AG08395 (cell line): ENCODE measurements around the gene NAPA.

Source experiments
- DNase-seq: peaks from one replicate; pipeline ENCODE4 v3.0.0; 2012; ENCODE audit warnings: mixed read lengths, low spot score

The NAPA gene

GRCh38 chr19:47514869-47515588, at the start of gene NAPA:
NAPA (minus strand) TSS chr19:47515063; CDS start chr19:47514940, 123 bp downstream.
- peak; percentile 100 for DNase-seq

DNA sequence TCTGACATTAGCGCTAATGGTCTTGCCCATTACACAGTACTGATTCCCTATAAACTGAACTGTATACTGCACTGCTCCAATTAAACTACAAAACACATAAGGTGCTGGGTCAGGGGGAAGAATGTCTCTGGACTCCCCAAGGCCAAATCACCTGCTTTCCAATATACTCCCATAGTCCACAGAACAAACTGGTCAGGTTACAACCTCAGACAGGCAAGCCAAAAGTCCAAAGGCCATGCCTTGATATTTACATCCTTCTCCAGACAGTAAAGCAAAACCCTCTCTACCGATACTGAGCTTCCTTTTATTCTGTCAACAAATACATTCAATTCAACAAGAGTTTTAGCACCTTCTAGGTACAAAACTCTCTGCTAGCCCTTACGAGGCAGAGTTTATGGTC, 49.2 kb upstream of the NAPA start:
- DNase-seq = no peak

DNA sequence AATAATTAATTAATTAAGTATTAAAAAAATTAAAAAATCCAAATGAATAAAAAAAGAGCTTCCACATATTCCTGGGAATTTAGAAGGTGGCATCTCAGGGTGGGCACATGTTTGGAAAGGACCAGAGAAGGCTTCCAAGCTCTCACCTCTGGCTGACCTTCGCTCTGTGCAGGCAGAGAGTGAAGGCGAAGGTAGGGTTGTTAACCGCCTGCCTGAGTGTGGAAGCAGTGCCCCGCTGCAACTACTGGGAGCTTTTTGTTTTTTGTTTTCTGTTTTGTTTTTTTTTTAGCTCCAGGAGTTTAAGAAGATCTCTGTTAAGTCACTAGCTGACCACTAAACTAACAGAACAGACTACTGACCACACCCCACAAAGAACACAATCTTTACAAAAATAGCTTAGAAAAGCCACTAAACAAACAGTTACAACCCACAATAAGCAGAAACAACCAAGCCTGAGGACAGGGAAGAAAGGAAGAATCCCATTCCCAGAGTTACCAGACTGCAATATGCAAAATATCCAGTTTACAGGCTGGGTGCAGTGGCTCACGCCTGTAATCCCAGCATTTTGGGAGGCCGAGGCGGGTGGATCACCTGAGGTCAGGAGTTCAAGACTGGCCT, 46.7 kb upstream of the NAPA start:
- DNase-seq = no peak

DNA sequence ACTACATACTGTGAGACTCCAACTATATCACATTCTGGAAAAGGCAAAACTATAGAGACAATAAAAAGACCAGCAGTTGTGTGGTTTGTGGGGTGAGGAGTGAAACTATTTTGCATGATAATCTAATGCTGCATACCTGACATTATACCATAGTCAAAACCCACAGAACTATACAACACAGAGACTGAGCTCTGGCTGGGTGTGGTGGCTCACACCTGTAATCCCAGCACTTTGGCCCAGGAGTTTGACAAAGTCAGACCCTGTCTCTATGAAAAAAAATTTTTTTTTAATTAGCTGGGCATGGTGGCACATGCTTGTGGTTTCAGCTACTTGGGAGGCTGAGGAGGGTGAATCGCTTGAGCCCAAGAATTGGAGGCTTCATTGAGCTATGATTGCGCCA, 46.1 kb upstream of the NAPA start:
- DNase-seq = no peak

GRCh38 chr19:47550129-47550528, 35.3 kb upstream of the NAPA start:
- DNase-seq = no peak

GRCh38 chr19:47549261-47549862, 34.5 kb upstream of the NAPA start:
- no peak for DNase-seq

GRCh38 chr19:47547199-47547598, 32.3 kb upstream of the NAPA start:
- DNase-seq = no peak

GRCh38 chr19:47545061-47545948, 30.4 kb upstream of the NAPA start:
- DNase-seq = peak; percentile 18

DNA sequence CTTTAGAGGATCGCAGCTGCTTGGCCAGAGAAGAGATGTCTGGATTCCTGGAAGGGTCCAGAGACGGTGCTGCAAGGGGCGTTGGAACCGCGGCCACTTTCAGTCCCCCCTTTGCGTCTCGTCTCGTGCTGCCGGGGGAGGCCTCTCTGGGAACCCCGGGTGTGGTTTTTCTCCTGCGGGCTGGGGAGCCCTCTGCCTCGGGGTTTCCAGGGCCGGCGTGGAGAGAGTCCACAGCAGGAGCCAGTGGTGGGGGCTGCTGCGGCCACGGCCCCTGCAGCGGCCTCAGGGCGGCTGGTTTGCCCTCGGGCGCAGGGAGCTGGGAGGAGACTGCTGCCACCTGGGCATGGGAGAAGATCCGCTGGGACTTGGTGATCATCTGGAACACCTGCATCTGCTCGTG, 29.6 kb upstream of the NAPA start:
- DNase-seq = no peak

DNA sequence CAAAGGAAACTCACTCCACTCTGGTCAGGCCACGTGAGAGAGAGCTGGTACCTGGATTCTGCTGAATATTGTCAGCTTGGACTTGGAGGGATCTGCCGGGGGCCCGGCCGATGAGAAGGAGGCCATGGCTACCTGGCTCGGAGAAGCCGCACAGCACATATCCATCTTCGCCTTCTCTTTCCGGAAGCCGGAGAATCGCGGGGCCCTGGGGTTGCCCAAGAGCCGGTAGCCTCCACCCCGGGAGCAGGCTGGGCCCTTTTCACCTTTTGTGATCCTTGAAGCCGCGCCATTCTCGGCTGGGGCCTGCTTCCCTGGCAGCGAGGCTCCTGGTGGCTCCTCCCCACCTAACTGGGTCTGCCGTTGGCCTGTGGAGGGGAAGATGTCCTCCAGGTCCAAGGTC, 29.2 kb upstream of the NAPA start:
- DNase-seq = no peak

DNA sequence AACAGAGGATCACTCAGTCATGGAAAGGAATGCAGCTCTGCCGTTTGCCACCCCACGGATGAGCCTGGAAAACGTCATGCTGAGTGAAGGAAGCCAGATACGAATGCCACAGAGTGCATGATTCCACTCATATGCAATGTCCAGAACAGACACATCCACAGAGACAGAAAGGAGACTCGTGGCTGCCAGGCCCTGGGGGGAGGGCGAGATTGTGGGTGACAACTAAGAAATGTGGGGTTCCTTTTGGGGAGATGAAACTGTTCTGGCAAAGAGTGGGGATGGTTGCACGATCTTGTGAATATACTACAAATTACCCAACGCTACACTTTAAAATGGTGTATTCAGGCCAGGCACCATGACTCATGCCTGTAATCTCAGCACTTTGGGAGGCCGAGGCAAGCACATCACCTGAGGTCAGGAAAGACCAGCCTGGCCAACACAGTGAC, 27.2 kb upstream of the NAPA start:
- DNase-seq = peak; percentile 39

DNA sequence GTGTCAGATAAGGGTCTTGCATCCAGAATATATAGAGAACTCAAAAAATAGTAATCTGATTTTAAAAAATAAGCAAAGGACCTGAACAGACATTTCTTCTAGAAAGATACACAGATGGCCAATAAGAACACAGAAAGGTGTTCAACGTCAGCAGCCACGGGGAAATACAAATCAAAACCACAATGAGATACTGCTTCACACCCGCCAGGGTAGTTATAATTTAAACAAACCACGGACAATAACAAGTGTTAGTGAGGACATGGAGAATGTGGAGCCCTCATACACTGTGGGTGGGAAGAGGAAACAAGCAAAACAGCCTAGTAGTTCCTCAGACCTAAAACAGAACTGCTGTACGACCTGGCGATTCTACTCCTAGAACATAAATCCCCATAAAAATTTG, 26.7 kb upstream of the NAPA start:
- DNase-seq = no peak

GRCh38 chr19:47540748-47541147, 25.9 kb upstream of the NAPA start:
- DNase-seq = peak; percentile 49

GRCh38 chr19:47539747-47540311, 25.0 kb upstream of the NAPA start:
- no peak for DNase-seq

- no peak for DNase-seq
Measured at GRCh38 chr19:47538812-47539211, 23.9 kb upstream of the NAPA start.

GRCh38 chr19:47537493-47537892, 22.6 kb upstream of the NAPA start:
- DNase-seq = no peak

DNA sequence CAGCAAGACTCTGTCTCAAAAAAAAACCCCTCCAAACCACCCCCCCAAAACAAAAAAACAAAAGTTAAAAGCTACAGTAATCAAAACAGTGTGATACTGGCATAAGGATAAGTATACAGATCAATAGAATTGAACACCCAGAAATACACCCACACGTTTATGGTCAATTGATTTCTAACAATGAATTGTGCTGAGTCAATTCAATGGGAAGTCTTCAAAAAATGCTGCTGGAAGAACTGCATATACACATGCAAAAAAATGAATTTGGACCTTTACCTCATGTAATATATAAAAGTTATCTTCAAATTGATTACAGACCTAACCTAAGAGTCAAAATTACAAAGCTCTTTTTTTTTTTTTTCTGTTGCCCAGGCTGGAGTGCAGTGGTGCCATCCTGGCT, 19.8 kb upstream of the NAPA start:
- no peak for DNase-seq

DNA sequence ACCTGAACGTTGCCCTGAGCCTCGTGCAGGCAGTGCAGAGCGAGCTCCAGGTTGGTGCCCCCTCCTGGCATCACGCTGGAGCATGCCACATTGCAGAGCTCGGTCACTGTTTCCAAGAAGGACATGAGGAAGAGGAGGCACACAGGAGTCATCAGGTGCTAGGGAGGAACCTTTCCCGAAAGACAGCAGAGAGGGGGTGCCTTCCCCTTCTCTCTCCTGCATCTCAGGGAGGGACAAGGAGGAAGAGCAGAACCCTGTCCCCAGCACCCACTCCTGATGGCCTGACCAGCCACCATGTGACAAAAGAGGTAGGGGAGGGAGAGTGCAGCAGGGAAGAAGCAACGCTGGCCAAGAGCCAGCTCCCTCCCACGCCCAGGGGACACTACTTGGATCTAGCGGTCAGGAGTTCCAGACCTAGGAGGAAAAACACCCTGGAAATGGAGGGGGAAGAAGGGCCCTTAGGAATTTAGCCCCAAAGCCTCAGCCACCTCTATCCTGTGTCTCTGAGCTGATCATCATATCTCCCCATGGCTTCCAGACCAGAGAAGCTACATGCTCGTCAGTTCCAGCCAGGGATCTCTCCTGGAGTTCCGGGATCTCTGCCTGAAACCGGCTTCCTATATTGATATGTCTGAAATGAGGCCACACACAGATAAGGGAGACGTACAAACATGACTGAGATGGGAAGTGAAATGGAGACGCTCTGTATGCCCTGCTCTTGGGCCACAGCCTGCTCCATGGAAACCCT, 17.0 kb upstream of the NAPA start:
- DNase-seq = no peak

GRCh38 chr19:47529018-47529742, 14.3 kb upstream of the NAPA start:
- no peak for DNase-seq

GRCh38 chr19:47526798-47527197, 11.9 kb upstream of the NAPA start:
- DNase-seq = no peak

GRCh38 chr19:47523473-47523872, 8.6 kb upstream of the NAPA start:
- no peak for DNase-seq
